ENCODE data around the gene EYS.

EYS gene

GRCh38 chr6:64683682-64684081 is 1023.3 kb downstream of the EYS start:
- no peak overlapping the region for H3K4me3 ChIP-seq (ENCODE audit: low read length)
- H3K27me3 ChIP-seq (replicated peaks; ENCODE audit: control insufficient read depth, insufficient read depth, low read length): no peaks in the 10 kb centered on the region
- no peaks in the 10 kb centered on the region for H3K9me3 ChIP-seq (ENCODE audit: control insufficient read depth, low read length)
- no peak for DNase-seq (ENCODE audit: low read depth)
- no peak overlapping the region for H3K9ac ChIP-seq (ENCODE audit: low read length)
- no peaks in the 10 kb centered on the region for H3K36me3 ChIP-seq (ENCODE audit: control insufficient read depth, insufficient read depth, low read length, severe bottlenecking)
- H3K4me1 ChIP-seq (ENCODE audit: control insufficient read depth, insufficient read depth, low read length): no peaks in the 10 kb centered on the region

DNA sequence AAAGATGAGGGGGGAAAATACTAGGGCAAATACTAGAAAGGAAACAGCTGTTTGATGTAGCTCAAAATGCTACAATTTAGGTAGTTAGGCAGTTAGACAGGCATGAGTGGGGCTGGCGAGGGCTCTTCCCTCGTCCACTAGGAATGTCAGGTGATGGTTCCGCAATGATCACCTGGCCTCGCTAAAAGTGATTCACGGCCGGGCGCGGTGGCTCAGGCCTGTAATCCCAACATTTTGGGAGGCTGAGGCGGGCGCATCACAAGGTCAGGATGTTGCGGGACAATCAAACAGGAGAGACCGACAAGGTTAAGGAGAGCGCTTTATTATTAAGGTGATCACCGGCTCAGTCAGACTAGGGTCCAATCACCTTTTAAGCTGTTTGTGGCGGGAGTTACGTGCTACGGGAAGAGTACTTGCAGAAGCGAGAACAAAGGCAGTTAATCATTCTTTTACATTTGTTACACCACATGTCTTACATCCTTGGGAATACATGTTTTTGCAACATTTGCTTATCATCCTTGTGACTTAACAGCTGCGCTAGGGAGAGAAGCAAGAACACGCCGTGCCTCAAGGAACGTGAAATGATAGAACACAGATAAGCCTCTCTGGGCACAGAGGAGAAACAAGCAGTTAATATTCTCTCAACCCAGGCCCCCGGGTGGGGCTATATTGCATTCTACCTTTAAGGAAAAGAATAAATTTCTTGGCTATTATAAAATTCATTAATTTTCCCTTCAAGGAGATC is 1025.4 kb downstream of the EYS start:
- H3K9me3 ChIP-seq (ENCODE audit: control insufficient read depth, low read length): no peaks in the 10 kb centered on the region
- H3K9ac ChIP-seq (ENCODE audit: low read length): no peak overlapping the region
- H3K27me3 ChIP-seq (replicated peaks; ENCODE audit: control insufficient read depth, insufficient read depth, low read length): no peaks in the 10 kb centered on the region
- no peaks in the 10 kb centered on the region for H3K36me3 ChIP-seq (ENCODE audit: control insufficient read depth, insufficient read depth, low read length, severe bottlenecking)
- no peaks in the 10 kb centered on the region for H3K4me1 ChIP-seq (ENCODE audit: control insufficient read depth, insufficient read depth, low read length)
- no peak overlapping the region for H3K4me3 ChIP-seq (ENCODE audit: low read length)
- DNase-seq (ENCODE audit: low read depth): no peak

- no peaks in the 10 kb centered on the region for H3K36me3 ChIP-seq (ENCODE audit: control insufficient read depth, insufficient read depth, low read length, severe bottlenecking)
- H3K27me3 ChIP-seq (replicated peaks; ENCODE audit: control insufficient read depth, insufficient read depth, low read length): no peaks in the 10 kb centered on the region
- no peaks in the 10 kb centered on the region for H3K9me3 ChIP-seq (ENCODE audit: control insufficient read depth, low read length)
- H3K4me1 ChIP-seq (ENCODE audit: control insufficient read depth, insufficient read depth, low read length): no peaks in the 10 kb centered on the region
- H3K9ac ChIP-seq (ENCODE audit: low read length): no peak overlapping the region
- no peak for DNase-seq (ENCODE audit: low read depth)
- no peak overlapping the region for H3K4me3 ChIP-seq (ENCODE audit: low read length)
These were observed 1026.6 kb downstream of the EYS start for GRCh38 chr6:64680446-64680845.

DNA sequence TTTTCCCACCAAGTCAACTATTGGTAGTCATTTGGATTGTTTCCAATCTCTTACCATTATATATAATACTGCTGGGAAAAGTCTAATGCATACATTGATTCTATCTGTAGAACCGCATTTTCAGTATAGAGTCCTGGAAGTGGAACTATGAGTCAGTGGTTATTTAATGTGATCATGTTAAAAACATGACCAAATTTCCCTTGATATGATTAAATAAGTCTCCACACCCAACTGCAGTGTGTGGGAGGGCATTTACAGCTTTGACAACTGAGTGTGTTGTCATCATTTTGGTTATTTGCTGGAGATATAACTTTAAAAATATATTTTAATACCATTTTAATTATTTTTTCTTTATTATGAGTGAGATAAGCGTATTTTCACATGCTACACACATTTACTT is 1027.6 kb downstream of the EYS start:
- H3K9me3 ChIP-seq (ENCODE audit: control insufficient read depth, low read length): no peaks in the 10 kb centered on the region
- H3K36me3 ChIP-seq (ENCODE audit: control insufficient read depth, insufficient read depth, low read length, severe bottlenecking): no peaks in the 10 kb centered on the region
- no peak overlapping the region for H3K9ac ChIP-seq (ENCODE audit: low read length)
- no peak overlapping the region for H3K4me3 ChIP-seq (ENCODE audit: low read length)
- H3K27me3 ChIP-seq (replicated peaks; ENCODE audit: control insufficient read depth, insufficient read depth, low read length): no peaks in the 10 kb centered on the region
- DNase-seq (ENCODE audit: low read depth): no peak
- no peaks in the 10 kb centered on the region for H3K4me1 ChIP-seq (ENCODE audit: control insufficient read depth, insufficient read depth, low read length)

- Histone ChIP-seq H3K9me3 (ENCODE audit: control insufficient read depth, low read length) (no peaks in the 10 kb centered on the region), H3K4me3 (ENCODE audit: low read length) (no peak overlapping the region), H3K4me1 (ENCODE audit: control insufficient read depth, insufficient read depth, low read length) (peaks cover 12% of the 10 kb centered on the region), H3K9ac (ENCODE audit: low read length) (peak overlapping the region; percentile 40), H3K27me3 (replicated peaks; ENCODE audit: control insufficient read depth, insufficient read depth, low read length) (no peaks in the 10 kb centered on the region), H3K36me3 (ENCODE audit: control insufficient read depth, insufficient read depth, low read length, severe bottlenecking) (no peaks in the 10 kb centered on the region)
- DNase-seq (ENCODE audit: low read depth): no peak
These were observed 1034.4 kb downstream of the EYS start for GRCh38 chr6:64672651-64673050.

- H3K27me3 ChIP-seq (replicated peaks; ENCODE audit: control insufficient read depth, insufficient read depth, low read length): no peaks in the 10 kb centered on the region
- peaks cover 12% of the 10 kb centered on the region for H3K4me1 ChIP-seq (ENCODE audit: control insufficient read depth, insufficient read depth, low read length)
- no peak for DNase-seq (ENCODE audit: low read depth)
- no peaks in the 10 kb centered on the region for H3K9me3 ChIP-seq (ENCODE audit: control insufficient read depth, low read length)
- no peak overlapping the region for H3K4me3 ChIP-seq (ENCODE audit: low read length)
- H3K9ac ChIP-seq (ENCODE audit: low read length): peak overlapping the region; percentile 40
- no peaks in the 10 kb centered on the region for H3K36me3 ChIP-seq (ENCODE audit: control insufficient read depth, insufficient read depth, low read length, severe bottlenecking)
These were observed 1034.9 kb downstream of the EYS start for GRCh38 chr6:64672131-64672530.

- Histone ChIP-seq H3K27me3 (replicated peaks; ENCODE audit: control insufficient read depth, insufficient read depth, low read length) (no peaks in the 10 kb centered on the region), H3K36me3 (ENCODE audit: control insufficient read depth, insufficient read depth, low read length, severe bottlenecking) (no peaks in the 10 kb centered on the region), H3K9ac (ENCODE audit: low read length) (no peak overlapping the region), H3K9me3 (ENCODE audit: control insufficient read depth, low read length) (no peaks in the 10 kb centered on the region), H3K4me1 (ENCODE audit: control insufficient read depth, insufficient read depth, low read length) (no peaks in the 10 kb centered on the region), H3K4me3 (ENCODE audit: low read length) (no peak overlapping the region)
- no peak for DNase-seq (ENCODE audit: low read depth)
These were observed 1041.9 kb downstream of the EYS start for GRCh38 chr6:64665137-64665536.

DNA sequence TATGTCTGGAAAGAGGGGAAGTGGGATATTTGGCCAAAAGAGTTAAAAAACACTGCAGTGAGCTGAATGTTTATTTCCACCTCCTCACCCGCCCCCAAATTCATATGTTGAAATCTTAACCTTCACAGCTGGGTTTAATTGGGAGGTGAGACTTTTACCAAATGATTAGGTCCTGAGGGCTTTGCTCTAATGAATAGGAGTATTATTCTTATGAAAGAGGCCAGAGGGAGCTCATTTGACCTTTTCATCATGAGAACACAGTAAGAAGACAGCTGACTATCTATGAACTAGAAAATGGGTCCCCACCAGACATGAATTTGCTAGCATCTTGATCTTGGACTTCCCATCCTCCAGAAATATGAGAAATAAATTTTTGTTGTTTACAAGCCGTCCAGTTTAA is 1042.5 kb downstream of the EYS start:
- Histone ChIP-seq H3K9me3 (ENCODE audit: control insufficient read depth, low read length) (no peaks in the 10 kb centered on the region), H3K4me1 (ENCODE audit: control insufficient read depth, insufficient read depth, low read length) (no peaks in the 10 kb centered on the region), H3K9ac (ENCODE audit: low read length) (no peak overlapping the region), H3K4me3 (ENCODE audit: low read length) (no peak overlapping the region), H3K36me3 (ENCODE audit: control insufficient read depth, insufficient read depth, low read length, severe bottlenecking) (no peaks in the 10 kb centered on the region), H3K27me3 (replicated peaks; ENCODE audit: control insufficient read depth, insufficient read depth, low read length) (no peaks in the 10 kb centered on the region)
- no peak for DNase-seq (ENCODE audit: low read depth)

- Histone ChIP-seq H3K4me3 (ENCODE audit: low read length) (no peak overlapping the region), H3K36me3 (ENCODE audit: control insufficient read depth, insufficient read depth, low read length, severe bottlenecking) (no peaks in the 10 kb centered on the region), H3K4me1 (ENCODE audit: control insufficient read depth, insufficient read depth, low read length) (no peaks in the 10 kb centered on the region), H3K27me3 (replicated peaks; ENCODE audit: control insufficient read depth, insufficient read depth, low read length) (no peaks in the 10 kb centered on the region), H3K9ac (ENCODE audit: low read length) (no peak overlapping the region), H3K9me3 (ENCODE audit: control insufficient read depth, low read length) (no peaks in the 10 kb centered on the region)
- no peak for DNase-seq (ENCODE audit: low read depth)
These were observed 1063.0 kb downstream of the EYS start for GRCh38 chr6:64644024-64644423.

DNA sequence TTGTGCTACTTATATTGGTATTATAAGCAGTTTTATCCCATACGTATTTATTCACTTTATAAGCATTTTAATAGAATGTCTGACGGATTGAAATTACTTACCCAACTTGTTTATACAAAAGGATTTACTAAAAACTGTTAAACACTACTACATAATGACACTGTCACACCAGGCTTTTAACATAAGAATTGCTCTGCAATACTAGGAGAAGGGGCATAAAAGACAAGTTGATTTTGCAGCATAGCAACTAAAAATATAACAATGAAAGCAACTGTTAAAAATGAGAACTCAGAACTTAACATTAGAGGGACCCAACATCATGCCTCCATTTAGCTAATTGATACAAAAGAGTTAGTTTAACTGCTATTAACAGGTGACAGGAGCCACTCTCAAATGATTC is 1076.1 kb downstream of the EYS start:
- H3K9ac ChIP-seq (ENCODE audit: low read length): no peak overlapping the region
- H3K4me1 ChIP-seq (ENCODE audit: control insufficient read depth, insufficient read depth, low read length): no peaks in the 10 kb centered on the region
- no peak for DNase-seq (ENCODE audit: low read depth)

DNA sequence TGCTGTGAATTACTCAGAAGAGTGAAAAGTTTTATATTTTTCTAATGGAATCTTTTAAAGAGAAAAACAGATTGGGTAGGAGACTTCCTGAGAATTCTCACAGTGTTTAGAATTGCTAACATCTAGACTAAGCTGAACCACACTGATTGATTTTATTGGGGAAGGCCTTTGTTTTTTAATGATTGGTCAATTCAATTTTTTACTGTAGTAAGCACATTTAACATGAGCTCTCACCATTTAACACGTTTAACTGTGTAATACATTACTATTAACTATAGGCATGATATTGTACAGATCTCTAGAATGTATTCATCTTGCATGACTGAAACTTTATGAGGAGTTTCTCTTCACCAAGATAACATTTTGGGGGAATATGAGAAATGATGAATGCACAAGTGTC is 1084.1 kb downstream of the EYS start:
- Histone ChIP-seq H3K4me3 (ENCODE audit: low read length) (no peak overlapping the region), H3K9me3 (ENCODE audit: control insufficient read depth, low read length) (no peaks in the 10 kb centered on the region), H3K4me1 (ENCODE audit: control insufficient read depth, insufficient read depth, low read length) (no peaks in the 10 kb centered on the region), H3K36me3 (ENCODE audit: control insufficient read depth, insufficient read depth, low read length, severe bottlenecking) (no peaks in the 10 kb centered on the region), H3K27me3 (replicated peaks; ENCODE audit: control insufficient read depth, insufficient read depth, low read length) (no peaks in the 10 kb centered on the region), H3K9ac (ENCODE audit: low read length) (no peak overlapping the region)
- no peak for DNase-seq (ENCODE audit: low read depth)

More for the DNA sequence above, 1076.1 kb downstream of the EYS start:
- Histone ChIP-seq H3K9me3 (ENCODE audit: control insufficient read depth, low read length) (no peaks in the 10 kb centered on the region), H3K36me3 (ENCODE audit: control insufficient read depth, insufficient read depth, low read length, severe bottlenecking) (no peaks in the 10 kb centered on the region), H3K27me3 (replicated peaks; ENCODE audit: control insufficient read depth, insufficient read depth, low read length) (no peaks in the 10 kb centered on the region), H3K4me3 (ENCODE audit: low read length) (no peak overlapping the region)

DNA sequence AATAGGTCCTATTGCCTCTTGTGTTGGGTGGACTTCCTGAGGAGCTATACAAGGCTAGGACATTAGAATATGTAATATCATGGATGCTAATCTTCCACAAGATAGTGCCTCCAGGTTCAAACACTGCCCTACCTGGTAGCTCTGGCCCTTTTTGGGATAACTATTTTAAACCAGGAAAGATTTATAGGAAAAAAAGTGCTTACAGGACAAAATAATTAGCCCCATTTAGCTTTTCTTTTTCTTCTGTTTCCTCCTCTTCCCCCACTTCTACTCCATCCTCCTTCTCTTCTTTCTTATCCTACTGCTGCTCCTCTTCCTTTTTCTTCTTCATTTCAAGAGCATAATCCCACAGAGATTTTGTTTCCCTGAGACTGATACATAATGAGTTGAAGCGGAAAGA is 1104.0 kb downstream of the EYS start:
- Histone ChIP-seq H3K9ac (ENCODE audit: low read length) (no peak overlapping the region), H3K4me1 (ENCODE audit: control insufficient read depth, insufficient read depth, low read length) (no peaks in the 10 kb centered on the region), H3K9me3 (ENCODE audit: control insufficient read depth, low read length) (no peaks in the 10 kb centered on the region), H3K27me3 (replicated peaks; ENCODE audit: control insufficient read depth, insufficient read depth, low read length) (no peaks in the 10 kb centered on the region), H3K4me3 (ENCODE audit: low read length) (no peak overlapping the region), H3K36me3 (ENCODE audit: control insufficient read depth, insufficient read depth, low read length, severe bottlenecking) (no peaks in the 10 kb centered on the region)
- no peak for DNase-seq (ENCODE audit: low read depth)
